GM18520 (cell line): ENCODE measurements around the gene EVA1A.
"Not testable (repeated sequence)": the region's sequence is repeated elsewhere in the genome, so short reads cannot be mapped to it uniquely, and the experiment has no call there.

Experiments used
- ATAC-seq: cut with Tn5 transposase; IDR thresholded peaks from one replicate; pipeline ENCODE4 v1.9.1; 2021; ENCODE audit not compliant: unreplicated experiment

EVA1A gene

GRCh38 chr2:75489721-75490120, 71.0 kb downstream of the EVA1A start:
- no peak for ATAC-seq

- ATAC-seq, result no peak
Observed at GRCh38 chr2:75488157-75488556, 72.6 kb downstream of the EVA1A start.

GRCh38 chr2:75486735-75487134, 74.0 kb downstream of the EVA1A start:
- ATAC-seq, result not testable (repeated sequence)

- ATAC-seq, result no peak
Observed at GRCh38 chr2:75484840-75485239, 75.9 kb downstream of the EVA1A start.

- ATAC-seq, result no peak
Observed at GRCh38 chr2:75483878-75484277, 76.9 kb downstream of the EVA1A start.

GRCh38 chr2:75482398-75482797, 78.3 kb downstream of the EVA1A start:
- ATAC-seq, result no peak

GRCh38 chr2:75480971-75481836, 79.5 kb downstream of the EVA1A start:
- ATAC-seq, result no peak

- ATAC-seq, result not testable (repeated sequence)
Observed at GRCh38 chr2:75477696-75478095, 83.0 kb downstream of the EVA1A start.

- ATAC-seq, result no peak
Observed at GRCh38 chr2:75476761-75477160, 84.0 kb downstream of the EVA1A start.

GRCh38 chr2:75475976-75476375, 84.8 kb downstream of the EVA1A start:
- no peak for ATAC-seq

- ATAC-seq, result no peak
Observed at GRCh38 chr2:75475049-75475448, 85.7 kb downstream of the EVA1A start.

- ATAC-seq, result no peak
Observed at GRCh38 chr2:75474115-75474514, 86.6 kb downstream of the EVA1A start.

- no peak for ATAC-seq
Observed at GRCh38 chr2:75466708-75467311, 93.9 kb downstream of the EVA1A start.

GRCh38 chr2:75465317-75465984, 95.3 kb downstream of the EVA1A start:
- ATAC-seq, result no peak

GRCh38 chr2:75464348-75464946, 96.3 kb downstream of the EVA1A start:
- ATAC-seq, result peak; percentile 44

- no peak for ATAC-seq
Observed at GRCh38 chr2:75462721-75463120, 98.0 kb downstream of the EVA1A start.

GRCh38 chr2:75462206-75462605, 98.5 kb downstream of the EVA1A start:
- no peak for ATAC-seq

GRCh38 chr2:75460630-75461029, 100.1 kb downstream of the EVA1A start:
- no peak for ATAC-seq

GRCh38 chr2:75459565-75460310, 101.0 kb downstream of the EVA1A start:
- ATAC-seq, result no peak

GRCh38 chr2:75458201-75458600, 102.5 kb downstream of the EVA1A start:
- no peak for ATAC-seq

- no peak for ATAC-seq
Observed at GRCh38 chr2:75456825-75457224, 103.9 kb downstream of the EVA1A start.
